Activated B cell treated with CpG ODN at 0.5 μM for 24 hours (primary cell): ENCODE data around the gene CMTM5. TPM values are rescaled to one million over a fixed set of nuclear protein-coding genes. Genes with fewer than 3 reads are reported as not detected.

Experiments used
- ATAC-seq: fragments of 200-7000 bp; cut with Tn5 transposase; one replicate; pipeline ENCODE4 v1.10.0; 2021; ENCODE audit warnings: low read depth, mild to moderate bottlenecking, moderate library complexity
- CTCF ChIA-PET: fragments of 350-600 bp; sonication (Branson Sonifier 250); formaldehyde crosslinking; loops from one replicate; lab custom pipeline; 2021; ENCODE audit warnings: antibody characterized with exemption; lab: Charles Lee
- POLR2A ChIA-PET: fragments of 350-600 bp; sonication (Branson Sonifier 250); formaldehyde crosslinking; loops from one replicate; lab custom pipeline; 2021; ENCODE audit warnings: antibody characterized with exemption; lab: Charles Lee
- DNase-seq: peaks from one replicate; pipeline ENCODE4 v3.0.0; 2022
- H3K27ac Mint-ChIP-seq: one replicate; pipeline ENCODE4 v1.8.0; 2020; ENCODE audit warnings: mixed read lengths
- H3K27me3 Mint-ChIP-seq: one replicate; pipeline ENCODE4 v1.8.0; 2021; ENCODE audit warnings: mixed read lengths
- H3K36me3 Mint-ChIP-seq: one replicate; pipeline ENCODE4 v1.8.0; 2021; ENCODE audit warnings: low read depth, mixed read lengths
- H3K4me1 Mint-ChIP-seq: one replicate; pipeline ENCODE4 v1.8.0; 2021; ENCODE audit warnings: mixed read lengths
- H3K4me3 Mint-ChIP-seq: one replicate; pipeline ENCODE4 v1.8.0; 2020; ENCODE audit warnings: mild to moderate bottlenecking, mixed read lengths
- H3K9me3 Mint-ChIP-seq: one replicate; pipeline ENCODE4 v1.8.0; 2020; ENCODE audit warnings: mixed read lengths
- CTCF ChIP-seq: fragments of 200-600 bp; IDR thresholded peaks from one replicate; pipeline ENCODE4 v1.8.0; 2022; ENCODE audit warnings: antibody characterized with exemption, mild to moderate bottlenecking
- intact Hi-C: fragments of 100-400 bp; cut with micrococcal nuclease; formaldehyde crosslinking; loops from one replicate; pipeline ENCODE4 v1.15.1; 2024
- total RNA-seq: library from RNA; stranded (reverse); gene quantifications from 2 replicates; pipeline ENCODE4 v1.2.3, GENCODE V29; 2022

CMTM5 gene
- total RNA-seq, 1 donor from 2014 or later = not detected

GRCh38 chr14:23366426-23366921 is 10.4 kb upstream of the CMTM5 start:
- intact Hi-C loops = no loop called here
- Mint-ChIP-seq H3K27ac (no peak overlapping the region), H3K36me3 (no peaks in the 10 kb centered on the region), H3K9me3 (no peaks in the 10 kb centered on the region), H3K27me3 (peaks cover 40% of the 10 kb centered on the region), H3K4me1 (no peaks in the 10 kb centered on the region), H3K4me3 (no peak overlapping the region)
- no peak for DNase-seq
- no peak for ATAC-seq
- ChIA-PET POLR2A (no interaction called here), CTCF (no interaction called here)
- TF ChIP-seq CTCF = no peak

- ChIA-PET POLR2A (no interaction called here), CTCF (interaction anchor here (1.0 kb wide), 1 partner anchor 10 kb away, joined by 4 read pairs; no protein-coding TSS in a partner anchor)
- no peaks in the 10 kb centered on the region for H3K9me3 Mint-ChIP-seq
- no peak overlapping the region for H3K4me3 Mint-ChIP-seq
- H3K27ac Mint-ChIP-seq = no peak overlapping the region
- TF ChIP-seq CTCF = no peak
- H3K27me3 Mint-ChIP-seq = peaks cover 22% of the 10 kb centered on the region
- DNase-seq (no peak), ATAC-seq (no peak)
- H3K36me3 Mint-ChIP-seq = no peaks in the 10 kb centered on the region
- intact Hi-C loops = no loop called here
- H3K4me1 Mint-ChIP-seq = no peaks in the 10 kb centered on the region
These were observed 6.6 kb upstream of the CMTM5 start for GRCh38 chr14:23370221-23370620.

DNA sequence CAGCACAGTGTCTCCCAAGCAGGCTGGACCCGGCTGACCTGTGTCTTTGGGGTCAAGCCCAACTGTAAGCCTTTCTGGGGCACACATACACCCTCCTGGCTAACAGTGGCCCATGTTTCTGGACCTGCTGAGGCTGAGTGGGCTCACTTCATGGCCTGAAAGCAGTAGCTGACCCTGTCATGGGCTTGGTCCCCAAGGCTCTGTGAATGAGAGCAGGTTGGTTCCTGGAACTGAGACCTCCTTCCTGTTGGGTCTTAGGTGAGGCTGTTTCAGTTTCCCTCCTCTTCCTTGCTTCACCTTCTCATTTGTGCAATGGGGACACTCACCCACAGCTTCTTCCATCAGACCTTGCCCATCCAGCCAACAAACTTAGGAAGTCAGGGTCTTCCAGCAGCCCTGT is 5.0 kb upstream of the CMTM5 start:
- Mint-ChIP-seq H3K27ac (no peak overlapping the region), H3K4me3 (no peak overlapping the region), H3K36me3 (no peaks in the 10 kb centered on the region), H3K9me3 (no peaks in the 10 kb centered on the region), H3K4me1 (no peaks in the 10 kb centered on the region), H3K27me3 (peaks cover 17% of the 10 kb centered on the region)
- ATAC-seq (no peak), DNase-seq (no peak)
- intact Hi-C loops = no loop called here
- ChIA-PET CTCF (interaction anchor here (1.2 kb wide), 1 partner anchor 251 kb away, joined by 3 read pairs; no protein-coding TSS in a partner anchor), POLR2A (no interaction called here)
- no peak for TF ChIP-seq CTCF

- intact Hi-C loops = no loop called here
- Mint-ChIP-seq H3K36me3 (no peaks in the 10 kb centered on the region), H3K27me3 (peaks cover 11% of the 10 kb centered on the region), H3K4me3 (no peak within 1 kb of the TSS), H3K27ac (no peak within 1 kb of the TSS), H3K4me1 (no peaks in the 10 kb centered on the region), H3K9me3 (no peaks in the 10 kb centered on the region)
- POLR2A ChIA-PET = no interaction called here
- ATAC-seq (no peak), DNase-seq (no peak)
- CTCF ChIA-PET = interaction anchor here (1.2 kb wide), 1 partner anchor 252 kb away, joined by 3 read pairs; no protein-coding TSS in a partner anchor
- TF ChIP-seq CTCF = no peak
These were observed 4.3 kb upstream of the CMTM5 start, which contains the start of gene IL25 for GRCh38 chr14:23372509-23372908. Gene IL25 (plus strand): TSS chr14:23372809.

- ChIA-PET POLR2A (no interaction called here), CTCF (no interaction called here)
- no peak for DNase-seq
- Mint-ChIP-seq H3K36me3 (no peaks in the 10 kb centered on the region), H3K27ac (no peak overlapping the region), H3K4me1 (no peaks in the 10 kb centered on the region), H3K27me3 (peaks cover 11% of the 10 kb centered on the region), H3K4me3 (no peak overlapping the region), H3K9me3 (no peaks in the 10 kb centered on the region)
- intact Hi-C loops = no loop called here
- ATAC-seq = no peak
- no peak for TF ChIP-seq CTCF
These were observed 3.8 kb upstream of the CMTM5 start for GRCh38 chr14:23373041-23373440.
